ENCODE measurements around the gene TEAD2.
"Not testable (repeated sequence)": the region's sequence is repeated elsewhere in the genome, so short reads cannot be mapped to it uniquely, and the experiment has no call there.

TEAD2 gene

DNA sequence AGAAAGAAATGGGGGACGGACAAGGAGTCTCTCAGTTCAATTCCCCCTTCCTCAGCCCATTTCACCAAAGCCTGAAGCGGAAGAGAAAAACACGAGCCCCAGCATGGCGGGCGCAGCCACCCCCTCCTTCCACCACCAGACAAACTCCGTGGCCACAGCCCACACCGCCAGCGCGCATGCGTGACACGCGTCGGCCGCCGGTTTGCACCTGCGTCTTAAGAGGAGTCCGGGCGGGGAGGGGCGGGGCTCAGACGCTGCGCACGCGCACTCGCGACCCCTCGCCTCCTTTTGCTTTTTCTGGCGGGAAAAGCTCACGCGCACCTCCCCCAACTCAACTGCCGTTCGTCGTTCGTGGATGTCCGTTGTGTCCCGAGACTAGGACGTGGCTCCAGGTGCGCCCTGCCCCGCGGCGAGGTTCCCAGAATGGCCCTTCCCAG is 25.7 kb upstream of the TEAD2 start, which contains the start of gene KASH5:
Gene KASH5, plus strand, starts transcription at position 314 of the 437 bp plus-strand sequence. CDS start 2,635 bp downstream, outside the sequence.
- peak; percentile 89 for DNase-seq (ENCODE audit: low read depth)

DNA sequence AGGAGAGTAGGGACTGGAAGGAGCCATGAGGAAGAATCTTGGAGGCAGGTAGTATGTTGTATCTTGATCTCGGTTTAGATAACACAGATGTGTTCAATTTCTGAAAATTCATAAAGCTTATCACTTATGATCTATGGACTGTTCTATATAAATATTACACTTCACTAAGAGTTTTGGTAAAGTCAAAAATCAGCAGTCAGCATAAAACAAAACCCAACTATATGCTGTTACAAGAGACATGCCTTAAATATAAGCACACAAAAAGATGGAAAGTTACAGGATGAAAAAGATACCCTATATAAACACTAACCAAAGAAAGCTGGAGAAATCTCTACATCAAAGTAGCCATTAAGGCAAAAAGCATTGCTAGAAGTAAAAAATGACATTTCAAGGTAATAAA is 21.4 kb upstream of the TEAD2 start:
- DNase-seq (ENCODE audit: low read depth) = no peak

DNA sequence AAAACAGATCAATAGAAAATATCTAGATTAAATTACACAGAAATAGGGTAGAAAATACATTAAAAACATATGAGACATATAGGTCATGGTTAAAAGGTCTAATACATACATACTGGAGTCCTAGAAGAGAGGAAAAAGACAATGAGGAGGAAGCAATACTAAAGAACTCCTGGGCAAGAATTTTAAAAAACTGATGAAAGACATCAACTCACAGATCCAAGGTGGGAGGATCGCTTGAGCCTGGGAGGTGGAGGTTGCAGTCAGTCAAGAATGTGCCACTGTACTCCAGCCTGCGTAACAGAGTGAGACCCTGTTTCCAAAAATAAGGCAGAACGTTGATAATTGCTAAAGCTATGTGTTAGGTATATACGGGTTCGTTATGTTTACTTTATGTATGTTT is 20.4 kb upstream of the TEAD2 start:
- no peak for DNase-seq (ENCODE audit: low read depth)

DNA sequence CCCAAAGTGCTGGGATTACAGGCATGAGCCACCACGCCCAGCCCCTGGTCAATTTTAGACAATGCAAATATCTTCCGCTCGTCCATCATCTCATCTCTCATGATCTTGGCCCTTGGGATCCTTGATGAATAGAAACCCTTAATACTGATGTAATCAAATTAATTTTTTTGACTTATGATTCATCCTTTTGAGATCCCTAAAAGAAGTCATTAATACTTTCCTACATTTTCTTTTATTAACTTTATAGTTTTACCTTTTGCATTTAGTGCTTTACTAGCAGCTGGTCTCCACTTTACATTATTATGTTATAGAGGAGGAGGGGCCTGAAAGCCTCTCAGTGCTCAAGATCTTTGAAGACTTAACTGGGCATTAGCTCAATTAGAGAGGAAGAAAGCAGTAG is 18.2 kb upstream of the TEAD2 start:
- DNase-seq (ENCODE audit: low read depth) = no peak

DNA sequence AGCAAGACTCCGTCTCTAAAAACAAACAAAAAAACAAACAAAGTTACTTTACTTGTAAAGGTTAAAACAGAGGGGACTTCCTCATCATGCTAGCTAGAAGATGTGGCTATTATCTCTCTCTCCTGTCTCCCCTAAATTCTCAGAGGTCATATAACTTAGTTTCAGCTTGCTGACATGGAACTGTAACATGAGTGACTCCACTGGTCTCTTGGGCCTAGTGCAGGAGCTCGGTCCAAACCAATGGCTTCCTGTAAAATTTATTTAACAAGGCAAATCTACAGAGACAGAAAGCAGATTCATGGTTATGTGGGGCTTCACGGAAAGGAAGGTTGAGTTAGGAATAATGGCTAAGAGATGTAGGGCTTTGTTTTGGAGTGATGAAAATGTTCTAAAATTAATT is 16.3 kb upstream of the TEAD2 start:
- no peak for DNase-seq (ENCODE audit: low read depth)

DNA sequence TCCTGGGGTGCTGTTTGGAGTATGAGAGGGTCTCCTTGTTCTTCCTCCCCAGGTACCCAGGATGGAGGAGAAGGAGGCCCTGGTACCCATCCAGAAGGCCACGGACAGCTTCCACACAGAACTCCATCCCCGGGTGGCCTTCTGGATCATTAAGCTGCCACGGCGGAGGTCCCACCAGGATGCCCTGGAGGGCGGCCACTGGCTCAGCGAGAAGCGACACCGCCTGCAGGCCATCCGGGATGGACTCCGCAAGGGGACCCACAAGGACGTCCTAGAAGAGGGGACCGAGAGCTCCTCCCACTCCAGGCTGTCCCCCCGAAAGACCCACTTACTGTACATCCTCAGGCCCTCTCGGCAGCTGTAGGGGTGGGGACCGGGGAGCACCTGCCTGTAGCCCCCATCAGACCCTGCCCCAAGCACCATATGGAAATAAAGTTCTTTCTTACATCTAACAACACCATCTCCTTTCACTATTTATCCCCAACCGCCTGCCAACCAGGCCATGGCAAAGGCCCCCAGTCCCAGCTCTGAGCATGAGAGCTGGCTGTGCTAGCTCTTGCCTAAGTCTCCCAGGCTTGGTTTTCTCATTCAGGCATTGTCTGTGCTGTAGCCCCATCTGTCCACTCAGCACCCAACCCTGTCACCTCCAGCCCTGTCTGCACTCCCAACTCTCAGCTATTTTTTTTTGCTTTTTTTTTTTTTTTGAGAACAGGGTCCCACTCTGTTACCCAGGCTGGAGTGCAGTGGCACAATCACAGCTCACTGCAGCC is 12.6 kb upstream of the TEAD2 start:
- no peak for DNase-seq (ENCODE audit: low read depth)

DNA sequence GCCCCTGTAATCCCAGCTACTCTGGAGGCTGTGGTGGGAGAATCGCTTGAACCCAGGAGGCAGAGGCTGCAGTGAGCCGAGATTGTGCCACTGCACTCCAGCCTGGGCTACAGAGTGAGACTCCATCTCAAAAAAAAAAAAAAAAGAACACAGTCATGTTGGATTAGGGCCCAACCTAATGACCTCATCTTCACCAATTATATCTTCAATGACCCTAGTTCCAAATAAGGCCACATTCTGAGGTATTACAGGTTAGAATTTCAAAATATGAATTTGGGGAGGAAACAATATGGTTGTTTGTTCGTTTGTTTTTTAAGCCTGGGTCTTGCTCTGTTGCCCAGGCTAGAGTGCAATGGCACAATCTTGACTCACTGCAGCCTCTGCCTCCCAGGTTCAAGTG is 11.0 kb upstream of the TEAD2 start:
- DNase-seq (ENCODE audit: low read depth) = not testable (repeated sequence)

DNA sequence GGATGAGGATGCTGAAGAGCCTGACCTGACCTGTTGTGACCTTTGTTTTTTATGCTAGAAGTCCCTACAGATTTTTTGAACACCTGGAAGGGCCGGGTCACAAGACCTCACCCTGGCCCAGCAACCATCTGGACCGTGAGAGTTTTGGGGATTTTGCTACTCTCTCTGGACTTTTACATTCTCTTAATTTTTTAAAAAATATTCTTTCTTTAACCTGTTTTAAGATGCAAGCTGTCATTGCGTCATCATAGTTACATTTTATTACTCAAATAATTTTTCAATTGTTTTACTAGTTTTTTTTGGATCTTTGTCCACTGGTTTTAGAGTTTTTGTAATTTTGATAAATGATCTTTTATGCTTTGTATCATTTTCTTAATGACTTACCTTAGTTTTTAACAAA is 9.0 kb upstream of the TEAD2 start:
- DNase-seq (ENCODE audit: low read depth) = no peak

DNA sequence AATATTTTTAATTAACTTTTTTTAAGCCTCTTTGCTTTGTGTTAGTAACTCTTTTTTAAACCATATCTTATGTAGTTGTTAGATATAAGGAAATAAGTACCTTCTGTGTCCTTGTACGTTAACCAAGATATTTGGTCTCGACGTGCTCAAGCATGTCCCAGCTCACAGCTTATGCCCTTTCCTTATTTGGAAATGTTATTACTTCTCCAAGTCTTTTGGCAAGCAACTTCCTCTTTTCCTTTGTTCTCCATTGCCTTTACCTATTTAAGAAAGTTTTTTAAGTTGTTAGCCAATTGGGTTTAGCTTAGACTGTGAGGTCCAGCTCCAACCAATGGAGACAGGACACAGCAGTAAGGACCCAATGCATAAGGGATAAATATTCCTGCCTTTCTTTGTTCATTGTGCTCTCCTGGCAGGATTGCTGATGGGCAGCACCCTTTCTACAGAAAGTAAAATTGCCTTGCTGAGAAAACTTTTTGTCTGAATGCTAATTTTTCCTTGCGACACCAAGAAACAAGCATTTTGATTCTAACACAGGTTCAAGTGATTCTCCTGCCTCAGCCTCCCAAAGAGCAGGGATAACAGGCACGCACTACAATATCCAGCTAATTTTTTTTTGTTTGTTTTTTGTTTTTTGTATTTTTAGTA is 6.6 kb upstream of the TEAD2 start:
- DNase-seq (ENCODE audit: low read depth) = no peak

DNA sequence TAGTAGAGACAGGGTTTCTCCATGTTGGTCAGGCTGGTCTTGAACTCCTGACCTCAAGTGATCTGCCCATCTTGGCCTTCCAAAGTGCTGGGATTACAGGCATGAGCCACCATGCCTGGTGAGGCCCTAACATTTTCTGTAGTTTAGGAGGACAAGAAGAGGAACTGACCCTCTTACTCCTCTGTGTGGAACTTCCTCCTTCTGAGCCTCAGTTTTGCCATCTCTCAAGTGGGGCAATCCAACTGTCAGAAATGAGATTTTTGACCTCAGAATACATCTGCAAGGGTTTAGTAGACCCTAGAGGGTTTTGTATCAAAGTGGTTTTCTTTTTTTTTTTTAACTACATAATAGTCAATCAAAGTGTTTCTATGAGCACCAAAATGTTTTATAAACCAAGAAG is 3.9 kb upstream of the TEAD2 start:
- DNase-seq (ENCODE audit: low read depth) = no peak

DNA sequence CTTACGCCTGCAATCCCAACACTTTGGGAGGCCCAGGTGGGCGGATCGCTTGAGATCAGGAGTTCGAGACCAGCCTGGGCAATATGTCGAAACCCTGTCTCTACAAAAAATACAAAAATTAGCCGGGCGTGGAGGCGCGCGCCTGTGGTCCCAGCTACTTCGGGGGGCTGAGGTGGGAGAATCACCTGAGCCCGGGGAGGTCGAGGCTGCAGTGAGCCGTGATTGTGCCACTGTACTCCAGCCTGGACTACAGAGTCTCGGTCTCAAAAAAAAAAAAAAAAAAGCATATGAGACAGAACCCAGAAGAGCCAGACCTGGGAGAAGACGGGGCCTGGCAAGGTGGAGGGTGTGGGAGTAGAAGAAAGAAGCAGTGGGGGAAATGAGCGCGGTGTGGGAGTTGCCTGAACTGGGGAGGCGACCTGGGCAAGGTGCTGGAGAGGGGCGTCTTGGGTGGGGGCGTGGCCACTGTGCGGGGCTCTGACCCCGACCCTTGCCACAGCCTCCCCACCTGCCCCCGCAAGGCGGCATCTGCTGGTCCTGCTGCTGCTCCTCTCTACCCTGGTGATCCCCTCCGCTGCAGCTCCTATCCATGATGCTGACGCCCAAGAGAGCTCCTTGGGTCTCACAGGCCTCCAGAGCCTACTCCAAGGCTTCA is 2.0 kb upstream of the TEAD2 start:
- DNase-seq (ENCODE audit: low read depth) = no peak

DNA sequence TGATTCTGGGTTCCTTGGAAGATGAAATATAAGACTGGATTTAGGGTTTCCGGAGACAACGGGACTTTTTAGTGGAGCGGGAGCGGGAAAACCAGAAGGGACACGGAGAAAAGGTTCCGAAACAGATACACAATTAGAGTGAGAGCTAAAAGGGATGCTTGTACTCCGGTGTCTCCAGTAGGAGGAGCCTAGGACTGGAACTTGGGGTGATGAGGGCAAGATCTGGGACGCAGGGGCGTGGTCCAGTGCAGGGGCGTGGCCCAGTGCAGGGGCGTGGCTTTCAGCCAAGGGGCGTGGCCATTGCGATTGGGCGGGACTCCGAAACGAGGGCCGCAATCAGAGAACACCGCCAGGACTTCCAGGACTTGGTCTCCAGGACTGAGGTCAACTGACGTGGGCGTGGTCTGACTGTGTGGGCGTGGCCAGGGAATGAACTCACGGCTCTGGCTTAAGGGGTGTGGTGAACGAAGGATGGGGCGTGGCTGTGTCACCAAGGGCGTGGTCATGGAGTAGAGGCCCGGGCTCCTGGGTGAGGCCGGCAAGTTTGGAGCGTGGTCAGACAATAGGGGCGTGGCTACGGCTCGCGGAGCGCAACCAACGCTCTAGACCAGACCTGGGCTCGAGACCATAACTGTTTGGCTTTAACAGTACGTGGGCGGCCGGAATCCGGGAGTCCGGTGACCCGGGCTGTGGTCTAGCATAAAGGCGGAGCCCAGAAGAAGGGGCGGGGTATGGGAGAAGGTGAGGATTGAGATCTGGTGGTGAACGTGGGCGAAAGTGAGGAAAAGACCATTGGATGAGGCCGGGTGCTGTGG is 1.3 kb upstream of the TEAD2 start, which contains the start of gene DKKL1:
Gene DKKL1, plus strand, starts transcription at position 610 of the 815 bp plus-strand sequence. Its CDS starts 122 bp downstream, at position 732.
- DNase-seq (ENCODE audit: low read depth) = peak; percentile 18

DNA sequence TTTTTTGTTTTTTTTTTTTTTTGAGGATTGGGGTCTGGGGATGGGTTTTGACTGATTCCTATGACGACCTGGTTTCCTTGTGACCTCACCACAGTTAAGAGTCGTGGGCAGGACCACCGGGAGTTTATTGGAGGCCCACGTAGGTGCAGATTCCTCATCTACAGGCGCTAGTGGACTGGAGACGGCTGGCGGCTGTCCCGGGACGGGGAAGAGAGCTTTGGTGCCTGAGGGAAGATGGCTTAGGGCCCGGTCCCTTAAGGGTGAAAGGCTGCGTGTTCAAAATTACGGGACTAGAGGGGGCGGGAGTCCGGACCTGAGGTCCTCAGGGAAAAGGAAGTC is 682 bp upstream of the TEAD2 start:
- DNase-seq (ENCODE audit: low read depth) = no peak

DNA sequence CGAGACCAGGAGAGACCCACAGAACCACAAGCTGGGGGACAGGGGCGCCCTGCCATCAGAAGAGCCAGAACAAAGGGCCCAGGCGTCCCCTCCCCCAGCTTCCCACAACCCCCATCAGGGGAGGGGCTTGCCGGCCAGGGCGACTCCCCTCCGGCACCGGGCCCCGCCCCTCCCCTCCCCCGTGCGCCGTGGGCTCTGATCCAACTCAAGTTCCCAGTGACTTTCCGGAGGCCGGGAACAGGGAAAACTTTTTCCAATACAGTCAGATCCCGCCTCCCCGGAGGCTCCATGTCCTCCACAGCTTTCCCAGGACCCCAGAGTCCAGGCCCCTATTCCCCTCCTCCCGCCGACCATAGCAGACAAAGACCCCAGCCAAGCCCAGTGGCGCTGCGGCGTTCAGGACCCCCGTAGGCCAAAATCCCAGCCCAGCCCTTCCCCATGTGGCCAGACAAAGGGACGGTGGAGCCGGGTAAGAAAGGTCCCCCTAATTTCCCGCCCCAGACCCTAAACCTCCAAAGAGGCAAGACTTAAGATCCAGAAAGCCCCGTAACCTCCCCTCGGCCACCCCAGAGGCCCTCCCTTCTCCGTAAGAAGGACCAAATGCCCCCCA is 673 bp downstream of the TEAD2 start:
- no peak for DNase-seq (ENCODE audit: low read depth)

DNA sequence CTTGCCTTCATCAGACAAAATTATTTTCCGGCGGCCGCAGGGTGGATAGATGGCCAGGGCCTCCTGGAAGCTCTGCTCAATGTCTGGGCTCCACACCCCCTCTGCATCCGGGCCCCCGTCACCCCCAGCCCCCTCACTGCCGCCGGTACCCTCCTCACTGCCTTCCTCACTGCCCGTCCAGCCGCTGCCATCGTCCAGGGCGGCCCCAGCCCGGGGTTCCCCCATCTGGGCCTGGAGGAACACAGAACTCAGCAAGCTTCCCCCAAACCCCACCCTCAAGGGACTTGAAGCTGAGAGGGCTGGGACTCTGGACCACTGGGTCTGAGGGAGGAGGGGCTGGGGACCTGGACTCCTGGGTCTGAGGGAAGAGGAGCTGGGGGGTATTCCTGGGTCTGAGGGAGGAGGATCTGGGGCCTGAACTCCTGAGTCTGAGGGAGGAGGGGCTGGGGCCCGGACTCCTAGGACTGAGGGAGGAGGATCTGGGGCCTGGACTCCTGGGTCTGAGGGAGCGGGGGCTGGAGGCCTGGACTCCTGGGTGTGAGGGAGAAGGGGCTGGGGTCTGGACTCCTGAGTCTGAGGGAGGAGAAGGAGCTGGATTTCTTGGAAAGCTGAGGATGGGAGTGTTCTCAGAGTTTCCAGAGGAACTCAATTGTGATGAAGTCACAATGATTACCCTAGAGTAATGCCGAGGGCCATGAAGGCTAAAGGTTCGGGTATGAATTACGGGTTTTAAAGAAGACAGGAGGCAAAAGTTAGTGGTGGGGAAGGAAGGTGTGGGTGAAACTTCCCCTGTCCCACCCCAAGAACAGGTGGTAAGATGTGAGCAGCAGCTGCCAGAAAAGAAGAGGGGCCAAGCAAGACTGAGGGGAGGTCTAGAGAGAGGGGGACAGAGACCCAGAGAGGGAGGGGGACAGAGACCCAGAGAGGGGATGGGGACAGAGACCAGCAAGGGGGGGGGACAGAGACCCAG is 2.1 kb downstream of the TEAD2 start:
- no peak for DNase-seq (ENCODE audit: low read depth)

DNA sequence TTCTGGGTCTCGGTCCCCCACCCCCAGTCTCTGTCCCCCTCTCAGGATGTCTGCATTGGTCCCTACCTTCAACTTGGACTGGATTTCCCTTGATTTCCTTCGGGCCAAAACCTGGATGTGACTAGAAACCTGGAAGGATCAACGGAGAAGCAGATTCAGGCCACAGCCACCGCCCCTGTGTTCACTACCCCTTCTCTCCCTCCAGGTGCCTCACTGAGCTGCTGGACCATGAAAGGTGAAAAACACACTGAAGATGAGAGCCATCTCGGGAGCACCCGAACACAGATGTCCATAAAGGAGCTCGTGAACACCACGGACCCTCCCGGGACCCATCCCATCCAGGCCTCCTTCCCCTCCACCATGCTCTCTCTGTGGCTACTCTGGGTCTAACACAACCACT is 5.0 kb downstream of the TEAD2 start:
- no peak for DNase-seq (ENCODE audit: low read depth)

DNA sequence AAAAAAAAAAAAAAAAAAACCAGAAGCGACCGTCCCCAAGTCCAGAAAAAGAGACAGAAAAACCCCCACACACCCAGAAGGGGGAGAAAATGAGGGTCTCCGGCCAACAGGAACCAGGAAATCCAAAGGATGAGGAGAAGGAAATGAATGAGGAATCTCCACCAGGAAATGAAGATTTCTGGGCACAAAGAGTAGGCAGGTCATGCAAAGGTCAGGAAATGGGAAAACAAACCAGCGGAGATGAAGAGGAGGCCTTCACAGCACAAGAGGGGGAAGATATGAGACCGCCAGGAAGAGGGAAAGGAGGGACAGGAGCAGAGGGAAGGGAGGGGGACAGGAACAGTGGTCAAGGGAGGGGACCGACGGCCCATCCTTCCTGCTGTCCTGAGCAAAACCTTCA is 5.8 kb downstream of the TEAD2 start:
- no peak for DNase-seq (ENCODE audit: low read depth)

DNA sequence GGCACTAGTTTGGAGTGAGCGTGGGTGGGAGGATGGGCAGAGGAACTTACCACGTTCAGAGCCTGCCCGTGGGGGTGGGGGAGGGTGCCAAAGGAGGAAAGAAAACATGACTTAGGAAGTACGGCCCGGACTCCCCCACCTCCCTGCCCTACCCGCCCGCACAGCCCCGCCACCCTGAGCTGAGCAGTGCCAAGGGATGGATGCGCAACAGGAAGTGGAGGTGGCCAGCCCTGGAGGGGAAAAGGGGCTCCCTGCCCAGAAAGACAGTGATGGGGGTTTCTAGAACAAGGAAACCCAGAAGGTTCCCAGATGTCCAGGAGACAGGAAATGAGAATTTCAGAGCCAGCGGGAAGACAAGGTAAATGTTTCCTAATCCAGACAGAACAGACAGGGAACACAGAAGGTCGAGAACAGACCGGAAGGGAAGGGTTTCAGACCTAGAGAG is 6.3 kb downstream of the TEAD2 start:
- DNase-seq (ENCODE audit: low read depth) = no peak

DNA sequence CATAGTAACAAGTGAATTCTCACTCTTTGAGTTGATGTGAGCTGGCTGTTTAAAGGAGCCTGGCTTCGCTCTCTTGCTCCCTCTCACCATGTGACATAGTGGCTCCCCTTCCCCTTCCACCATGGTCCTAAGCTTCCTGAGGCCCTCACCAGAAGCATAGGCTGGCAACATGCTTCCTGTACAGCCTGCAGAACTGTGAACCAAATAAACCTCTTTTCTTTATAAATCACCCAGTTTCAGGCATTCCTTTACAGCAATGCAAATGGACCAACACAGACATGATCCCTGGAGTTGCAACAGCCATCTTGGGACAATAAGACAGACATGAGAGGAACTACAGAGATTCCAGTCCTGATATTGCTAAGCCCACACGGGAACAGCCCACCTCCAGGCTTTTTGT is 12.6 kb downstream of the TEAD2 start:
- no peak for DNase-seq (ENCODE audit: low read depth)
